GM21360 (cell line): ENCODE measurements around the gene SULT1A4.
A peak's percentile ranks its signal among the peaks of the same experiment; 100 is the strongest.
"Not testable (repeated sequence)": the region's sequence is repeated elsewhere in the genome, so short reads cannot be mapped to it uniquely, and the experiment has no call there.

Source experiments
- ATAC-seq: cut with Tn5 transposase; IDR thresholded peaks from one replicate; pipeline ENCODE4 v1.9.1; 2021; ENCODE audit warnings: mild to moderate bottlenecking, moderate library complexity; ENCODE audit not compliant: unreplicated experiment

Gene SULT1A4

DNA sequence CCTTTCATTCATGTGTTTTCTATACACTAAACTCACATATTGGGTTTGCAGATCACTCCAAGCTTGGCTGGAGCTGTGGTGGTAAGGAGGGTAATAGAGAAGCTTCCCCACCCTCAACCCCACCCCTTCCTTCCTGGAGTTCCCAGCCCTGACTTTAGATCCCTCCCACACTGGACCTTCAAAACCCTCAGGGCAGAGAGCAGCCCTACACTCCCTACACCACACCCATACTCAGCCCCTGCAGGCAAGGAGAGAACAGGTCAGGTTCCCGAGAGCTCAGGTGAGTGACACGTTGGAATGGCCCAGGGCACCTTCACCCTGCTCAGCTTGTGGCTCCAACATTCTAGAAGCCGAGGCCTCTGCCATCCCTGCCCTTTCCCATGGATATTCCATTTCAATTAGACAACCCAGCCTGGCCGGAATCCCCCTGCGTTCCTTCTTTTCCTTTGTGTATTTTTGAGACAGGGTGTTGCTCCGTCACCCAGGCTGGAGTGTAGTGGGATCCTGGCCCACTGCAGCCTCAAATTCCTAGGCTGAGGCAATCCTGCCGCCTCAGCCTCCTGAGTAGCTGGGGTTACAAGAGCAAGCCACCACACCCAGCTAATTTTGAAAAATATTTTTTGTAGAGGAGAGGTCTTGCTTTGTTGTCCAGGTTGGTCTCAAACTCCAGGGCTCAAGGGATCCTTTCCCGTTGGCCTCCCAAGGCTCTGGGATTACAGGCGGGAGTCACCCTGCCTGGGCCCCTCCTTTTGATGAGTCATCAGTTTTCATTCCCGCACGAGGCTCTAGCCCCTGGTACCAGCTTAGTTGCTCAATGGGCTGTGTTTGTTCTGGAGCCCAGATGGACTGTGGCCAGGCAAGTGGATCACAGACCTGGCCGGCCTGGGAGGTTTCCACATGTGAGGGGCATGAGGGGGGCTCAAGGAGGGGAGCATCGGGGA is at the start of gene SULT1A4:
Gene SULT1A4, plus strand, starts transcription at position 208 of the 941 bp plus-strand sequence. CDS start 1,473 bp downstream, outside the sequence.
- not testable (repeated sequence) for ATAC-seq

DNA sequence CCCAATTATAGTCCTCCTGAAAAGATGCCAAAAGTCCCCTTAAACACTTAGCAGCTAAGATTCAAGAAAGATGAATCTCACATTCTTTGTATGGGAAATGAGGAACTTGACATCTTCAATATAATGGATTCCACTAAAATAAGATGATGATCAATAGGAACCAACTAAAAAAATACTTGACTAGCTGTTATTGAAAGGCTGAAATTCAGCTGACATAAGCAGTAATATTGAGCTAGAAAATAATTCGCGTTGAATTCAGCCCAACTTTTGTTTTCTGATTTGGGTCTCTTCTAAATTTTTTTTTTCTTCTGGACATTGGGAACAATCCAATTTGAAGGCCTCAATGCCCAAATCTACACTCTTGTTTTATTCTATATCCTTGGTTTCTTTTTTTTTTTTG is 36.1 kb upstream of the SULT1A4 start:
- not testable (repeated sequence) for ATAC-seq

DNA sequence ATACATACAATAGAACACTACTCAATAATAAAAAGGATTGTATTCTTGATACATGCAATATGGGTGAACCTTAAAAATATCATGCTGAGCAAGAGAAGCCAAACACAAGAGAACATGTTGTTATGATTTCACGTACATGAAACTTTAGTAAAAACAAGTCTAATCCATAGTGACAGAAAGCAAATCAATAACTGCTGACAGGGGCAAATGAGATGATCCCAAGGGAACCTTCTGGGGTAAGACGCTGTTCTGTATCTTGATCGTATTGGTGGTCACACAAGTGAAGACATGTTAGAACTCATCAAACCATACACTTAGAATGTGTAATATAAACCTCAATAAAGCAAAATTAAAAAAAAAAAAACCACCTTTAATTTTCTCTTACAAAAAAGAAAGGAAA is 34.3 kb upstream of the SULT1A4 start:
- ATAC-seq, result not testable (repeated sequence)

DNA sequence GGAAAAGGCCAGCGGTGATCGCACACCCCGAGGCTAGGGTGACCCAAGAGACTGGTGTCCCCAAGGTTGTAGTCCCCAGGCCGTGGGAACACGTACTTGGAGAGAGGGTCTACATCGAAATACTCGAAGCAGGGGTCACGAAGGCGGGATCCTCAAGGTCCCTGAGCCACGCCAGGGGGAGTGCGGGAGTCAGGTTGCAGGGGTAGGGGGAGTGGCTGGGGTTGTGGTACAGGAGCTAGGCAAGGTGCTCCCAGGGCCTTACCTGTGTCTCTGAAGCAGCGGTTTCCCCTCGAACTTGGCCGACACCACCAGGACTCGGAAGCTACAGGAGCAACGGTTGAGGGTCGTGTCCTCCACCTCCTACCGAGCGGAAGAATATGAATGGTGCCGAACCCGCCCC is 6.0 kb upstream of the SULT1A4 start:
- ATAC-seq, result peak; percentile 11

DNA sequence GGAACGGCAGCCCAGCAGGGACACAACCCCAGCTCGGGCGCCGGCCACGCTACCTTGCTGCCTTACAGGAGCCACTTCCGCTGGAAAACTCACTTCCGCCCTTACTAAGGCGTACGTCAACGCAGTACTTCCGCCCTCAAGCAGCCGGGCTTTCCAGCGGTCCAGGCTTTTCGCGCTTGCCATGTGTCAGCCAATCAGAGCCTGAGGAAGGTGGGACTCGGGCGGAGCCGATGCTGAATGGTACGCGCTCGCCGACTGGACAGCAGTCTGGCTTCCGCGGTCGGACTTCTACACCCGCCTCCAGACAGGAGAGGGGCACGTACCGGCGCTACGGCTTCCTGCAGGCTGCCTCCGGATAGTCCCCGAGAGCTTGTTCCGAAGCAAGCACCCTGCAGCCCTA is 5.4 kb upstream of the SULT1A4 start, which contains the start of the genes BOLA2 and SLX1B:
Gene BOLA2, minus strand, starts transcription at position 83 of the 400 bp plus-strand sequence. CDS start 98 bp downstream, outside the sequence.
Gene SLX1B, plus strand, starts transcription at position 265 of the 400 bp plus-strand sequence.
- peak; percentile 81 for ATAC-seq

DNA sequence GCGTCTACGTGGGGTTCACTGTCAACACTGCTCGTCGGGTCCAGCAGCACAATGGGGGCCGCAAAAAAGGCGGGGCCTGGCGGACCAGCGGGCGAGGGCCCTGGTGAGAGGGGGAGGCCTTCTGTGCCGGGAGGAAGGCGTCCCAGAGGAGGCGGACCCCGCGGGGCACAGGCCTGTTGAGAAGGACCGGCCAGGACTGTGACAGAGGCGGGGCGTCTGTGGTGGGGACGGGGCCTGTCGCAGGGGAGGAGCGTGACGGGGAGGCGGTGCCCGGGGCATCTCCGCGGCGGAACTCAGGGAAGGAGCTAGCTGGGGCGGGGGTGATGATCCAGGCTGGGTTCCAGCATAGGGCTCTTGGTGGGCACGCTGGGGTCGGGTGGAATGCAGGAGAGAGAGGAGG is 4.9 kb upstream of the SULT1A4 start:
- ATAC-seq, result peak; percentile 38

DNA sequence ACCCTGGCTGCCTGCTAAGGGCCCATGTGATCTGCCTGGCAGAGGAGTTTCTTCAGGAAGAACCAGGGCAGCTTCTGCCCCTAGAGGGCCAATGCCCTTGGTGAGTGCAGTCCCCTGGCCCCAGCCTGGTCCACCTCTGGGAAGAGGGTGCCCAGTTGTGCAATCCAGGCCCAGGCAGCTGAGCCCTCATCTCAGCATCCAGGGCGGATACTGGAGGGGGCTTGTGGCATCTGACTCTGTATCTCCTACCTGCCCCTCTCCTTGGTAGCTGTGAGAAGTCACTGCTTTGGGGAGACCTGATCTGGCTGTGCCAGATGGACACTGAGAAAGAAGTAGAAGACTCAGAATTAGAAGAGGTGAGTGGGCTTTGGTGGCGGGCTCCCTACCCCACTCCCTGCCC is 2.1 kb upstream of the SULT1A4 start:
- ATAC-seq, result not testable (repeated sequence)

DNA sequence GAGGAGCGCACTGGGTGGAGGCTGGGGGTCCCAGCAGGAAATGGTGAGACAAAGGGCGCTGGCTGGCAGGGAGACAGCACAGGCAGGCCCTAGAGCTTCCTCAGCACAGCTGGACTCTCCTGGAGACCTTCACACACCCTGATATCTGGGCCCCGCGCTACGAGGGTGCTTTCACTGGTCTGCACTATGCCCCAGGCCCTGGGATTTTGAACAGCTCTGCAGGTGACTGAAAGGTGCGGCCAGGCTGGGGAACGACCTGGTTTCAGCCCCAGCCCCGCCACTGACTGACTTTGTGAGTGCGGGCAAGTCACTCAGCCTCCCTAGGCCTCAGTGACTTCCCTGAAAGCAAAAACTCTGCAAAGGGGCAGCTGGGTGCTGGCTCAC is 926 bp downstream of the SULT1A4 start:
- ATAC-seq, result not testable (repeated sequence)

DNA sequence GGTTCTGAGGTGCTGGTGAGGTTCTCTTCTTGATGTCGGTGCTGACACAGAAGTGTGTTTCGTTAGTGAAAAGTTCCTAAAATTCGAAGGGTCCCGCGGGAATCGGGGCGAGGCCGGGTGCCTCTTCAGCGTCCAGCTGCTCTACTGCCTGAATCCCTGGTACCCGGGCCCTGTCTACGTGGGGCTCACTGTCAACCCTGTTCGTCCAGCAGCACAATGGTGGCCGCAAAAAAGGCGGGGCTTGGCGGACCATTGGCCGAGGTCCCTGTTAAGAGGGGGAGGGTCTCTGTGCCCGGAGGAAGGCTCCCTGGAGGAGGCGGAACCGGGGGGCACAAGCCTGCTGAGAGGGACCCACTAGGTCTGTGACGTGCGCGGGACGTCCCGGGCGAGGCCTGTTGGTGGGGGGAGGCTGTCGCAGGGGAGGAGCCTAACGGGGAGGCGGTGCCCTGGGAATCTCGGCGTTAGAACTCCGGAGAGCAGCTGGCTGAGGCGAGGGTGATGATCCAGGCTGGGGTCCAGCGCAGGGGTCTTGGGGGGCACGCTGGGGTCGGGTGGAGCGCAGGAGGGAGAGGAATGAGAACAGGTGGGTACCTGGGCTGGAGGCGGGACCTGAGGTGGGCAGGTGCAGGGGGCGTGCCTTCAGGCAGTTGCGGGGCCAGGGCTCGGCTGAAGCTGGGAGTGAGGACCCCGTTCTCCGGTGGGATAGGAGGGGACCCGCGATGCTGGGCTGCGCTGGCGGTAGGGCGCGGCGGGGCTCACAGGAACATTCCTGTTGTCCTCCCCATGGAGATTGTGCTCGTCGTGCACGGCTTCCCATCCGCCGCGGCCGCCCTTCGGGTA is 6.5 kb downstream of the SULT1A4 start:
- not testable (repeated sequence) for ATAC-seq

DNA sequence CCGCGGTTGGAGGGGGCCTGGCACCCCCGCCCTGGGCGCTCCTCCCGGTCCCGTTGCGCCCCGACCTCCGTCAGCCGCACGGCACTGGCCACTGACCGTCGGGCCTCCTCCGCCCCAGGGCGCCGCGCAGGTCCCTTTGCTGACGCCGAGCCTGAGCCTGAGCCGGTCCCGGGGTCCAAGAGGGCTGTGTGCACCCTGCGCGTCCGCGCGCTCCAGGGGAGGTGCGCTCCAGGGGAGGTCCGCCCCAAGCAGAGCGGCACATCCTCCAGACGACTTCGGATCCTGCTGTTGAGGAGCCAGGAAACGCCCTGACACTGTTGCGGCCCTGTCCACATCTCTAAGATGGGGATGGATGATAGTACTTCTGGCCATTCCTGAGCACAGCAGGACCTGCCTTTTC is 7.2 kb downstream of the SULT1A4 start:
- not testable (repeated sequence) for ATAC-seq

DNA sequence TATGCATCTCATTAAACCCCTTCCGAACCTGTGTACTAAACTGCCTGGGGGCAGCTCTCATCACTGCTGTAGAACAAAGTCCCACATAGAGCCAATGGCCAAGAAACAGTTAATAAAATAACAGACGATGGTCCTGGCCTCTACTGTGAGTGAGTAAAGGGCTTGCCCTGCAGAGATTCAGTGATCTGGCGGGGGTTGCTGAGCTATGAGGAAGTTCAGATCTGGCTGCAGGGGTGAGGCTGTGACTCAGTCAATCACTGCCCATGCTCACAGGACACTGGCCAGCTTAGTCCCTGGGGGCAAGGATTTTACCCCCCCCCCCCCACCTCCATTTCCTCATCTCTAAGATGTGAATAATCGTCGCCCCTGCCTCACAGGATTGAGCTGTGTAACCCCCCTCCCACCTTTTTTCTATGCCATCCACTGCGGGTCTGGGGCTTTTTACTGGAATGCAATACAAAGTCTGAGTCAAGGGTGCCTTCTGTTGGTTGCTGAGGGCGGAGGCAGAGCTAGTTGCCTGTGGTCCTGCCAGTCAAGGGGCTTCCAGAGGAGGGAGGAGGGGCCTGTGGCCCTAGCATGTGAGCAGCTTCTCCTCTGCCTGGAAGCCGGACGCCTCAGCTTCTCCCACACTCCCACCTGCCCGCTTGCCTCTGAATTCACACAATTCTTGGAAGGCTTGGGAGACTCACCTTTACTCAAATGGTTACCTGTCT is 8.1 kb downstream of the SULT1A4 start:
- not testable (repeated sequence) for ATAC-seq

DNA sequence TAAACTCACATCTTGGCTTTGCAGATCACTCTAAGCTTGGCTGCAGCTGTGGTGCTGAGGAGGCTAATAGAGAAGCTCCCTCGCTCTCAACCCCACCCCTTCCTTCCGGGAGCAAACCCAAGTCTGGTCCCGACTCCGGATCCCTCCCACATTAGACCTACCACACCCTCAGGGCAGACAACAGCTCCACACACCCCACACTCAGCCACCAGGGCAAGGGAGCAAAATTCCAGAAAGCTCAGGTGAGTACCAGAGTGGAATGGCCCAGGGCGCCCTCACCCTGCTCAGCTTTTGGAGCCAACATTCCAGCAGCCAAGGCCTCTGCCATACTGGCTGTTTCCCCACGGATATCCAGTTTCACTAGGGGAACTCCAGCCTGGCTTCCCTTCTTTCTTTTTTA is 9.9 kb downstream of the SULT1A4 start:
- not testable (repeated sequence) for ATAC-seq

DNA sequence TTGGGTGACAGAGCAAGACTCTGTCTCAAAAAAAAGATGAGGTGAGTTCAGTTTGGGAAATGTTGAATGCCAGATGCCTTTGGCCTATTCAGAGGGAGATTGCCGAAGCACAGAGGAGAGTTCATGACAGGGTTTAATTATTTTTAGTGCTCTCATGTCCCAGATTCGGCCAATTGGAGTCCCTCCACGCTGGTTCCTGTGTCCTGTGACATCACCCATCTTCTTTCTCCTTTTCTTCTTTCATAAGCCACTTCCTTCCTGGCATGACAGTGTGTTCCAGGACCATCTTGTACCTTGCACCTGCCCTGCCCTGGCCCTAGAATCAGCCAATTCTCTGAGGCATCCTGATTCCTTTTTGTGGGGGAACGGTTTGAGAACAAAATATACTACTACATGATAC is 12.4 kb downstream of the SULT1A4 start:
- not testable (repeated sequence) for ATAC-seq

DNA sequence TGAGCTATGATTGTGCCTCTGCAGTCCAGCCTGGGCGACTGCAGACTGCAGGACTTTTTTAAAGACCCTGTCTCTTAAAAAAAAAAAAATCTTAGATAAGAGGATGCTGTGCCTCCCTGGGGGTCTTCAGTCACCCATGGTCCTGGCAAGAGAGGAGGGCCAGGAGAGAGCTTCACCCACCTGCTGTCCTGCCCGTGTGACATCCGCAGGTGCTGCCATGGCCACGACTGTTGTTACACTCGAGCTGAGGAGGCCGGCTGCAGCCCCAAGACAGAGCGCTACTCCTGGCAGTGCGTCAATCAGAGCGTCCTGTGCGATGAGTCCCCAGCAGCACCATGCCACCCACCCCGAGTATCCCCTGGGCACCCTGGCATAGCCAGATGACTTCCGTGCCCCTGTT is 22.6 kb downstream of the SULT1A4 start:
- not testable (repeated sequence) for ATAC-seq

DNA sequence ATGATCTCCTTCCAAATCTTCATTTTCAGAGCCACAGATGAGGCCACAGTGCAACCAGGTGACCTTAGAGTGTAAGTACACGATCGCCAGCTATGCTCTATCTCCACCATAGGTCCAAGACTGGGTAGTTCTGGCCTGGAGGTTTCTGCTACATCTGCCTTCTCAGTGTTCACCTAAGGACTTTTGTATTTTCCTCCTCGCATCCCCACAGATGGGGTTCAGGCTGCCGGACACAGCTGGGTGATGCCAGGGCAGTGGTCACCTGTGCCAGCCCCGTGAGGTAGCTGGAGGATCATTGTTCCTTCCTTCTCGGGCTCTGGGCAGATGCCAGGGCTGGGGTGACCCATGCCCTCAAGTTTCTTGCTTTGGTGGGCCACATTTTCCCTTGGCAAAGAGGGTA is 46.6 kb downstream of the SULT1A4 start, which contains the start of gene NPIPB12:
Gene NPIPB12, minus strand, starts transcription at position 101 of the 400 bp plus-strand sequence.
- not testable (repeated sequence) for ATAC-seq
